Putamen (tissue), 1 donor: ENCODE measurements around the gene UBA6.
"Not testable (repeated sequence)": the region's sequence is repeated elsewhere in the genome, so short reads cannot be mapped to it uniquely, and the experiment has no call there.

Experiments
- DNase-seq: peaks from one replicate; pipeline ENCODE4 v3.0.0-alpha.2; 2016; ENCODE audit warnings: low spot score

Gene UBA6

DNA sequence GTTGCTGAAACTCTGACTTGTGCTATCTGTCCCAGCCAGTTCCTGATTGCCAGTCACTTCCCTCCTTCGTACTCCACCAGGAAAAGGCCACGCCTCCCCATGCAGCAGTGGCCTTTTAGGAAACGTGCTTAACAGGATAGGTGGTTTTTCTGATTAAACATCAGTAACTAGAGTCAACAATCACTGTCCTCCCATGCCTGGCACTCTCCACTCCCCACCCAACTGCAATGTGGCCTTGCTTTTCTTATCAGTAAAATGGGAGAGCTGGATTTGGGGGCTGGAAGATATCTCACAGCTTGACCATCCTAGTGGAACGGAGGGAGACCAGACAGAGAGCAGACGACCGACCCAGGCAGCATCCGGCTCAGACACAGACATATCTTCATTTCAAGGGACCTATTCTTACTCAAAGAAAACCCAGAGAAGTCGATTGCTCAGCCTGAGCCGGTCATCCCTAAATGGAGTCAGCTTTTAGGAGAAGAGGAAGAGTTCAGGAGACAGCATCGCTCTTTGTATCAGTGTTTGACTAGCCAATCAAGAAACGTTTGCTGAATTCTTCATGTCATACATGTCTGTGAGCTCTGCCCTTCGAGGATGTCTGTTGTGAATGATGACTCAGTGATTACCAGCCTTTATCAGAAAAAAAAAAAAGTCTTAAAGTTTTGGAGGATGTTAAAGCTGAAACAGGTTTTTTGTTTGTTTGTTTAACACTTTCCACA is 12.7 kb upstream of the UBA6 start:
- DNase-seq: no peak

DNA sequence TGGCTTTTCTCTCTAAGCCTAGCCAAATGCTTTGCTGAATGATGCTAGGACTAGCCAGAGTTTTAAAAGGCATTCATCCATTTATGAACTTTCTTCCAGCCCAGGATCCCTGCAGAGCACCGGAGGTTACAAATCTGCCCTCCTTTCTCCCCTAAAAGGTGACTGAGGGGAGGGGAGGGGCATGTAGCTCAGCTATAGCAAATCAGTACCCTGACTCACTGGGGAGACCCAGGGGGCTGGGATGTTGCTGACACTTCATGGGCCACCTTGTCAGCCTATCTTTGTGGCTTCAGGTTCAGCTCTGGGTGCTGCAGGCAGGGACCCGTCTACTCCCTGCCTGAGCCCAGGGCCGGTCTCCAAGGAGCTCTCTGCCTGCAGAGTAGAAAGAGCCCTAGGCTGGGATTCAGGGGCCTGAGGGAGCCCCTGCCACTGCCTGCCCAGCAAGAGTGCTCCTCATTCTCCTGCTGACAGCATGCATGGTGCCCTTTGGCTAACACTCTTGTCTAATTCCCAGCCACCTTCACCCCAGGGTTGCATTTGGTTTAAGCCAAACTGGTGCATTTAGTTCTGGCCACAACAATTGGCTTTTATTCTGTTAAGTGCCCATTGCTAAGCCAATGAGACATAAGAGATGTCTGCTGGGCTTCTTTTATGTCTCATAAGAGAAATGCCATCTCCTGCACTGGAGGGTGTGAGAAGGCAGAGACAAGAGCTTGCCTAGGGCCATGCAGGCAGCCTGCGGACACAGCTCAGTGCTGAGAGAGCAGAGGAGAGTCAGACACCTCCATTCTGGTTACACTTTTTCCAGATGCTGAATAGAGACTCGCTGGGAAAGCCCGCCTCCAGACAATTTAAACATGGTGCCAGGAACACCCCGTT is 11.9 kb upstream of the UBA6 start:
- no peak for DNase-seq

DNA sequence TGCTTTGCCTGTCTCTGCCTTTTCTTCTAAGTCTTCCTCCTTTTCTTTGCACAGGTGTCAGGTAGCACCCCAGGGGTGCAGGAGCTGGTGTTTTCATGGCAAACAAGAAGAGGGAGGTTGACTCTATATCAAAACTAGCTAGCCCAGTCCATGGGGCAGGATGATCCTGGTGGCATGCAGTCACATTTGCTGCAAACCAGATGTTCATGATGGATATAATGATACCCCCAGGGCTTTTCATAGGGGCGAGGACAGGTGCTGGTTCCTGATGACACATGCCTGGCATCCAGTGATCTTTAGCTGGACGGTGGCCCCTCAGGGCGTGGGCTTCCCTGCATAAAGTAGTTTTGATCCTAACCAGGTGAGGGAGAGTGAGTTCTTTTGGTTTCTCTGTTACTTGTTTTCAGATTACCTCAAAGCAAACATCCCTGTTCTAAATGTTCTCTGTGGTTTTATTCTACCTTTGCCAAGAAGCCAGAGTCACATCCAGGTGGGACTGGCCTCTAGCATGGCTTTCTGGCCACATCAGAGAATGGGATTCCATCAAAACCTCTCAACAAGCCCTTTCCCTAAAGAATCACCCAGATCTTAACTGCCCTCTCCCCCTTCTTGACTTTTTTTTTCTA is 11.2 kb upstream of the UBA6 start:
- no peak for DNase-seq

- DNase-seq: not testable (repeated sequence)
Measured at GRCh38 chr4:67706682-67707081, 5.7 kb upstream of the UBA6 start.

DNA sequence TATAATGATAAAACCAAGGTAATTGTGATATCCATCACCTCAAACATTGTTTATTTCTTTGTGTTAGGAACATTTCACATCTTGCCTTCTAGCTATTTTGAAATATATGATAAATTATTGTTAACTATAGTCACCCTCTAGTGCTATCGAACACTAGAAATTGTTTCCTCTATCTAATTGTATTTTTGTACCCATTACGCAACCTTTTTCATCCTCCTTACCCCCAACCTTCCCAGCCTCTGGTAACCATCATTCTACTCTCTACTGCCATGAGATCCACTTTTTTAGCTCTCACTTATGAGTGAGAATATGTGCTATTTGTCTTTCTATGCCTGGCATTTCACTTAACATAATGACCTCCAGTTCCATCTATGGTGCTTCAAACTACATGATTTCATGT is 3.9 kb upstream of the UBA6 start:
- DNase-seq: no peak

GRCh38 chr4:67702166-67702565 is 1.2 kb upstream of the UBA6 start:
- no peak for DNase-seq

- DNase-seq: no peak
Measured at GRCh38 chr4:67701517-67701850, 529 bp upstream of the UBA6 start.

DNA sequence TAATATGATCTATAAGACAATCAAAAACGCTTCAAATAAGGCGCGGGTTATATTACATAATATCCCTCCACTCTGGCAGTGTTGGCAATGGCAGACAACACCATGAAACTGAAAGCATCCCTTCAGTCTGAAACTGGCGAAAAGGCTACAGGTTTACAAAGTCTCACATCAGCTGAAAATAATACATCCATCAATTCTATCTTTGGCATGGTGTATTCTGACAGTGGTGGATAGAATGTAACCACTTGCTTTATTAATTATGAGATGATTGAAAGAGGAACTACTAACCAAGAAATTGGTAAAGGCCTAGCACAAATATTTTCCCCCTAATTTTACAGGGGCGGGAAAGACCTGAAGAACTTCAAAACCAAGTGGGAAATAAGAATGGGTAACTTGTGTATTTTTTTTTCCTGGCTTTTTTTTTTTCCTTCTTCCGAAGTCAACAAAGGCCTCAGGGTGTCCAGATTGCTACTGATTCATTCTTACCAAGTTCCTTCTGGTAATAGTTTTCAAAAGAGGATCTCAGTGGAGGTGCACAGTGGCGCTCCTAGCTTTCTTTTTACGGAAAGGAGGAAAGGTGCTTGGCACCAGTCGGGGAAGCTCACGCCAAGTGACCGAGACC is 728 bp downstream of the UBA6 start:
- no peak for DNase-seq

DNA sequence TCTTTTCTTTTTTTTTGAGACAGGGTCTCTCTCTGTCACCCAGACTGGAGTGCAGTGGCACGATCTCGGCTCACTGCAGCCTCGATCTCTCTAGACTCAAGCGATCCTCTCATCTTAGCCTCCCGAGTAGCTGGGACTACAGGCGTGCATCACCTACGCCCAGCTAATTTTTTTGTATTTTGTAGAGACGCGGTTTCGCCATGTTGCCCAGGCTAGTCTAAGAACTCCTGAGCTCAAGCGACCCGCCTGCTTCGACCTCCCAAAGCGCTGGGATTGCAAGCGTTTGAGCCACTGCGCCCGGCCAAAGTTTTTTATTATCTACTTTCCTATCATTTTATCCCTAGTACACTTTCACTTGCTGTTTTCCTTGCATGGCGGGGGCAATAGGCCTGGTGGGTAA is 1.4 kb downstream of the UBA6 start:
- no peak for DNase-seq

DNA sequence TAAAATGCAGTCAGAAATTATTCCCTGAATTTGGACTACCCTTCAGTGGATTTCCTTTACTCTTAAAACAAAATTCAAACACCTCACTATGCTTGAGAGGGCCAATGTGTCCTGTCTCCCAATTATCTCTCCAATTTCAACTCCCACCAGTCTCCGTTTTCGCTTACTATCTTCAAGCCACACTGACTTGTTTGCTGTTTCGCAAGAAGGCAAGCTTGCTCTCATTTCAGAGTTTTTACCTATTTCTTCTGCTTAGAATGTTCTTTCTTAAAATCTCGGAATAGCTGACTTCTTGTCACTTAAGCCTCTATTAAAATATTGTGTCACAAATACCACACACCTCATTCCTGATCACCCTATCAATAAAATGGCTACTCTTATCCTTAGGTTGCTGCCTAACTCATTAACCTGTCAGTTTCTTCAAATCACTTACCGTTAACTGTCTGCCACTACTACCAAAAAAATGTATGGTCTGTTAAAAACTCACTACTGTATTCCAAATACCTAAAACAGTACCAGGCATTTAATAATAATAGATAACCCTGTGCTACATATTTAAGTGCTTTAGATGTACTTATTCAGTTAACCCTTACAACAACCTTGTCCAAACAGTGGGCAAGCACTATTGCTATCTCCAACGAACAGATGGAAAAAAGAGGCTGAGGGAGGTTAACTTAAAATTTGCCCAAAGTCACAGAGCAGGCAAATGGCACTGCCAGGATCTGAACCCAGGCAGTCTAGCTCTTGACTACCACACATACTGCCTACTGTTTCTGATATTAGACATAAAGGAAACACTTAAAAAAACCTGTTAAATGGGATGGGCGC is 2.9 kb downstream of the UBA6 start:
- DNase-seq: no peak

- no peak for DNase-seq
Measured at GRCh38 chr4:67696061-67696460, 4.9 kb downstream of the UBA6 start.

DNA sequence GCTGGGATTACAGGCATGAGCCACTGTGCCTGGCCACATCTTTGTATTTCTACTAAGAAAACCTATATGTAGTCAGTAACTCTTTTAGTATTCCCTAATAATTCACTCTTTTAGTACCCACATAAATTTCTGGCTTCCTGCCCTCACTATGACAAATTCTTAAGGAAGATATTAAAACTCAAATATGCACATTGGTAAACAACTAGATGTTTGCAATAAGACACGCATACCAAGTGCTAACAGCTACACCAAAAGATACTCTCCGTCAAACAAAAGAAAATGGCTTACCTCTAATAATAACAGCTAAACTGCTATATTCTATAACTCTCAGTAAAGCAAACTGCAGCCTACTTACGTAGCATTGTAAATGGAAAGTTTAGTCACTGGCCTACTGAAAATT is 6.3 kb downstream of the UBA6 start:
- DNase-seq: no peak

- no peak for DNase-seq
Measured at GRCh38 chr4:67691328-67691727, 9.6 kb downstream of the UBA6 start.

- DNase-seq: no peak
Measured at GRCh38 chr4:67687636-67688035, 13.3 kb downstream of the UBA6 start.

DNA sequence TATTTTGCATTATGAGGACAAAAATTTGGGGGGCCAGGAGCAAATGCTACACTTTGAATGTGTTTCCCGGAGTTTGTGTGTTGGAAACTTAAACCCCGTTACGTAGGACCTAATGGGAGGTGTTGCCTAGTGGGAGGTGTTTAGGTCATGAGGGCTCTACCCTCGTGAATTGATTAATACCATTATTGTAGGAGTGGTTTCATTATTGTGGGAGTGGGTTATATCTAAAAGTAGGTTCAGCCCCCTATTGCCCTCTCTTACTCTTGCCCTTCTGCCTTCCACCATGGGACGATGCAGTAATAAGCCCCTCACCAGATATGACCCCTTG is 15.5 kb downstream of the UBA6 start:
- no peak for DNase-seq

DNA sequence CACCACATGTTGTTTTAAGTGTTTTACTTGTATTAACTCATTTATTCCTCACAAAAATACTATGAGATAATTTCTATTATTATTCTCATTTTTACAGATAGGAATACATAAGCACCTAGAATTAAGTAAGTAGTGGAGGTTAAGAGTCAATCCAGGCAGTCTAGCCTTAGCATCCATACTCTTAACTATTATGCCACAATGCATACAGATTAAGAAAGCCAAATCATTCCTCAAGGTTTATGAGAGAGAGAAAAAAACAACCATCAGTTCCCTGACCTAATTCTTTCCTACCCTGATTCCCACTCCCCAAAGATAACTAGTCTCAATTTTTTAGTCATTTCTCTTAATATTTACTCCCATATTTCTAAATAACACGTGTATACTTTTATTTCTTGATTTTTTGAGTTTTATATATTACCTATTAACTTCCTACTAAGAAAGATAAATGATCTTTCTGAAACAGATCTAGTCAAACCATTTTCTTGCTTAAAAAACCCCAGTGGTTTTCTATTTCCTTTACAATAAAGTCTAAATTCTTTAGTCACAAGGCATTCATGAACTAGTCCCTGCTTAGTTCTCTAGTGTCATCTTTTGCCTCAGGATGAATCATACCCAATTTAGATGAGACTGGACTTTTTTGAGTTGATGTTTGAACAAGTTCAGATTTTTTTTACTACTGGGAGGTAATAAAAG is 16.0 kb downstream of the UBA6 start:
- no peak for DNase-seq

GRCh38 chr4:67682266-67682665 is 18.7 kb downstream of the UBA6 start:
- DNase-seq: no peak

GRCh38 chr4:67680581-67681222 is 20.3 kb downstream of the UBA6 start:
- no peak for DNase-seq

- no peak for DNase-seq
Measured at GRCh38 chr4:67678612-67679011, 22.3 kb downstream of the UBA6 start.

DNA sequence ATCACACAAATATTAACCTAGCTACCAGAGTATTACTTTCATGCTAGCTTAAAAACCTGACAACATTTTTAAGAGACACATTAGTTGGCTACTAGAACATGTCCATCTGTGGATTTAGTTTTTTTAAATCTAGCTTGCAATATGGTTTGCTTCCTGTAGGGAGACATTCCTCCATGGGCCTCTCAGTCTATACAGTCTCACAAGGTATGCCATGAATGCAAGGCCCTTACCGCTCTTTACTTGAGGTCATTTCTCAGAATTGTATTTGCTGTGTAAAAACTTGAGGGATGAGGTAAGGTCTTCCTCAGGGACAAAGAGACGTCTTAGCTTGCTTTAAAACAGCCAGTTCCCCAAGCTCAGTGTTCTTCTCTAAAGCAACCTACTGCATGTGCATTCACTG is 26.9 kb downstream of the UBA6 start:
- DNase-seq: no peak

GRCh38 chr4:67668315-67668714 is 32.6 kb downstream of the UBA6 start:
- no peak for DNase-seq
